K562 (cell line): ENCODE results near the gene LPAR3. TPM values are rescaled to one million over a fixed set of nuclear protein-coding genes. Genes with fewer than 3 reads are reported as not detected.

ENCODE experiments used
- ATAC-seq: fragments of 200-7000 bp; cut with Tn5 transposase; 3 replicates; pipeline ENCODE4 v1.9.1; 2020; ENCODE audit warnings: moderate library complexity
- BruUV-seq: library from RNA; stranded (reverse); fragments of 400-500 nt; replicated peaks from 2 replicates; lab custom pipeline; 2021; lab: Mats Ljungman, UMichigan
- CTCF ChIA-PET: fragments of 300-600 bp; formaldehyde crosslinking; extraction: SDS; loops from one replicate; lab custom pipeline; 2021; ENCODE audit warnings: low intra/inter-chr PET ratio; lab: Yijun Ruan, JAX
- POLR2A ChIA-PET: fragments of 300-600, 350-650 bp; sonication (Branson Sonifier 250); formaldehyde crosslinking; extraction: SDS; loops from one replicate; lab custom pipeline; 2021; ENCODE audit warnings: antibody characterized with exemption, inconsistent platforms; lab: Yijun Ruan, JAX
- DNase-seq, 4 experiments: peaks; one replicate each; pipeline versions ENCODE4 v3.0.0 to v3.0.0-alpha.2; 2011 to 2018; ENCODE audit warnings: low spot score in 3 of 4, mixed read lengths in 3 of 4; ENCODE audit errors: extremely low read depth in 1 of 4
- FAIRE-seq: peaks from 2 replicates; lab custom pipeline; 2011; peaks lifted over from hg19 to GRCh38; lab: Jason Lieb, UNC
- H2AFZ ChIP-seq: 2 replicates; pipeline ENCODE4 v1.6.0; 2011; ENCODE audit warnings: low read depth, low read length, control low read depth, inconsistent platforms
- H3K27ac ChIP-seq: fragments of 200-600 bp; 3 replicates; pipeline ENCODE4 v1.8.0; 2011; ENCODE audit warnings: low read depth, mild to moderate bottlenecking, control low read depth, inconsistent platforms, low read length, moderate library complexity, mixed read lengths; ENCODE audit errors: extremely low read depth
- H3K27me3 ChIP-seq, 2 experiments: fragments of 300-600 bp in 1 of 2; 2 replicates in 1 of 2; 3 replicates in 1 of 2; pipeline versions ENCODE4 v1.6.0 to v1.8.0; 2011; ENCODE audit warnings: inconsistent platforms in 2 of 2, low read length in 2 of 2, mild to moderate bottlenecking in 1 of 2, mixed read lengths in 1 of 2, moderate library complexity in 1 of 2; ENCODE audit not compliant: control insufficient read depth in 2 of 2, insufficient read depth in 2 of 2
- H3K36me3 ChIP-seq: fragments of 300-600 bp; 3 replicates; pipeline ENCODE4 v1.8.0; 2011; ENCODE audit warnings: mild to moderate bottlenecking, low read length, inconsistent platforms; ENCODE audit not compliant: control insufficient read depth, insufficient read depth
- H3K4me1 ChIP-seq, 2 experiments: fragments of 200-600 bp in 1 of 2; replicated peaks in 1 of 2; 2 replicates in 1 of 2; 3 replicates in 1 of 2; pipeline versions ENCODE4 v1.5.1 to v1.8.0; 2011; ENCODE audit warnings: inconsistent platforms in 2 of 2, low read length in 2 of 2, mild to moderate bottlenecking in 1 of 2, mixed read lengths in 1 of 2, moderate library complexity in 1 of 2; ENCODE audit not compliant: control insufficient read depth in 2 of 2, insufficient read depth in 2 of 2
- H3K4me2 ChIP-seq: 2 replicates; pipeline ENCODE4 v1.6.1; 2011; ENCODE audit warnings: low read length, control low read depth, inconsistent platforms, mixed read lengths; ENCODE audit not compliant: insufficient read depth
- H3K4me3 ChIP-seq: fragments of 200-600 bp; sonication (generic), shearing (Covaris generic); 2 replicates; pipeline ENCODE4 v1.5.1; 2016; ENCODE audit warnings: control low read depth, inconsistent platforms
- H3K79me2 ChIP-seq: fragments of 200-600 bp; 3 replicates; pipeline ENCODE4 v1.8.0; 2011; ENCODE audit warnings: low read length, inconsistent platforms; ENCODE audit not compliant: control insufficient read depth, insufficient read depth
- H3K9ac ChIP-seq, 2 experiments: 2 replicates each; pipeline versions ENCODE4 v1.6.0 to v1.6.1; 2011; ENCODE audit warnings: low read depth in 2 of 2, low read length in 2 of 2, control low read depth in 1 of 2, inconsistent platforms in 1 of 2, mild to moderate bottlenecking in 1 of 2, mixed read lengths in 1 of 2; ENCODE audit not compliant: insufficient read depth in 1 of 2
- H3K9me1 ChIP-seq: one replicate; pipeline ENCODE4 v1.6.0; 2011; ENCODE audit warnings: inconsistent platforms, mild to moderate bottlenecking, low read length, moderate library complexity; ENCODE audit not compliant: control insufficient read depth, insufficient read depth
- H3K9me3 ChIP-seq: replicated peaks from 2 replicates; pipeline ENCODE4 v1.5.1; 2011; ENCODE audit warnings: low read depth, low read length, inconsistent platforms; ENCODE audit not compliant: control insufficient read depth, insufficient read depth
- H4K20me1 ChIP-seq: replicated peaks from 2 replicates; pipeline ENCODE4 v1.6.1; 2011; ENCODE audit warnings: low read length, inconsistent platforms, mixed read lengths; ENCODE audit not compliant: control insufficient read depth, insufficient read depth
- ADNP ChIP-seq: fragments of 200-800 bp; sonication (Bioruptor generic); IDR thresholded peaks from 2 replicates; pipeline ENCODE4 v1.6.1; 2016; ENCODE audit warnings: missing genetic modification characterization, missing compliant biosample characterization
- CBX5 ChIP-seq: IDR thresholded peaks from 2 replicates; pipeline ENCODE4 v1.6.1; 2014; ENCODE audit warnings: low read depth, borderline replicate concordance
- CREB3 ChIP-seq: fragments of 450-650 bp; conservative IDR thresholded peaks from 2 replicates; pipeline ENCODE4 v1.6.1; 2016; ENCODE audit warnings: missing genetic modification characterization, low read depth, mild to moderate bottlenecking, missing compliant biosample characterization, moderate library complexity
- CSDE1 ChIP-seq, 2 experiments: fragments of 450-650 bp; IDR thresholded peaks; 2 replicates each; pipeline ENCODE4 v1.6.1; 2016; ENCODE audit warnings: mild to moderate bottlenecking in 1 of 2
- ID3 ChIP-seq, 2 experiments: fragments of 250-450 bp in 1 of 2; fragments of 450-650 bp in 1 of 2; sonication (Bioruptor Pico) in 1 of 2; IDR thresholded peaks; 2 replicates each; pipeline versions ENCODE4 v1.6.1 to v1.8.0; 2016 to 2021; ENCODE audit warnings: mild to moderate bottlenecking in 2 of 2, moderate library complexity in 2 of 2, missing compliant biosample characterization in 1 of 2, missing genetic modification characterization in 1 of 2
- KDM5B ChIP-seq: fragments of 200-600 bp; sonication (generic); IDR thresholded peaks from 2 replicates; pipeline ENCODE4 v1.6.1; 2012; ENCODE audit warnings: low read depth, mild to moderate bottlenecking, moderate library complexity, low read length, control low read depth, inconsistent platforms; ENCODE audit not compliant: insufficient replicate concordance
- LARP7 ChIP-seq: fragments of 450-650 bp; IDR thresholded peaks from 2 replicates; pipeline ENCODE4 v1.6.1; 2016
- MEIS2 ChIP-seq: fragments of 450-650 bp; IDR thresholded peaks from 2 replicates; pipeline ENCODE4 v1.6.1; 2014; ENCODE audit warnings: mild to moderate bottlenecking; ENCODE audit not compliant: partially characterized antibody
- MYC ChIP-seq, 2 experiments: fragments of 250-450 bp in 1 of 2; sonication (Bioruptor Pico) in 1 of 2; IDR thresholded peaks; 2 replicates each; pipeline versions ENCODE4 v1.5.1 to v1.6.1; 2012 to 2021; ENCODE audit warnings: low read depth in 2 of 2, borderline replicate concordance in 1 of 2, improper control_type of control experiment in 1 of 2, low read length in 1 of 2, mild to moderate bottlenecking in 1 of 2, moderate library complexity in 1 of 2
- NELFE ChIP-seq: IDR thresholded peaks from 2 replicates; pipeline ENCODE4 v1.6.1; 2011; ENCODE audit warnings: mild to moderate bottlenecking; ENCODE audit not compliant: insufficient read depth, insufficient read length
- PCBP1 ChIP-seq: fragments of 200-400 bp; formaldehyde crosslinking; IDR thresholded peaks from 2 replicates; pipeline ENCODE4 v1.6.1; 2018; ENCODE audit warnings: mild to moderate bottlenecking, low read depth, low read length; ENCODE audit not compliant: poor library complexity, severe bottlenecking
- TAF9B ChIP-seq: fragments of 450-650 bp; IDR thresholded peaks from 2 replicates; pipeline ENCODE4 v1.6.1; 2018; ENCODE audit warnings: mild to moderate bottlenecking; ENCODE audit not compliant: partially characterized antibody
- ZBTB12 ChIP-seq: fragments of 250-450 bp; sonication (Bioruptor Pico); IDR thresholded peaks from 2 replicates; pipeline ENCODE4 v1.4.0; 2020
- ZFP30 ChIP-seq: fragments of 250-450 bp; sonication (Bioruptor Pico); IDR thresholded peaks from 2 replicates; pipeline ENCODE4 v1.8.0; 2022; ENCODE audit warnings: moderate library complexity, mild to moderate bottlenecking, inconsistent platforms, borderline replicate concordance
- ZKSCAN1 ChIP-seq: fragments of 150-350 bp; IDR thresholded peaks from 2 replicates; pipeline ENCODE4 v1.6.1; 2016; ENCODE audit warnings: low read depth, low read length
- ZNF133 ChIP-seq: fragments of 250-450 bp; sonication (Bioruptor Pico); IDR thresholded peaks from 2 replicates; pipeline ENCODE4 v1.4.0; 2020; ENCODE audit warnings: mild to moderate bottlenecking
- ZNF830 ChIP-seq: fragments of 250-450 bp; sonication (Bioruptor Pico); IDR thresholded peaks from 2 replicates; pipeline ENCODE4 v1.5.0; 2021; ENCODE audit warnings: mild to moderate bottlenecking
- WGBS: fragments of 100-300 bp; shearing (Covaris generic); methylation state at CpG from one replicate; pipeline ENCODE4 v1.1.6; 2016; ENCODE audit warnings: low coverage, mixed read lengths; ENCODE audit not compliant: insufficient coverage; ENCODE audit errors: missing lambda C conversion rate; 5-methylcytosine and 5-hydroxymethylcytosine counted together
- in situ Hi-C: fragments of 300-500 bp; cut with MboI; formaldehyde crosslinking; loops from 4 replicates; pipeline ENCODE4 v1.15.0; 2018; ENCODE audit warnings: inconsistent platforms, mixed read lengths
- intact Hi-C: fragments of 100-400 bp; cut with micrococcal nuclease; formaldehyde crosslinking; loops from 2 replicates; pipeline ENCODE4 v1.14.2; 2022
- polyA plus RNA-seq, 8 experiments: library from polyadenylated mRNA; depleted of rRNA in 4 of 8; stranded (reverse) in 5 of 8; unstranded in 3 of 8; fragments of >200 nt; fragmentation: Nextera tagmentation in 2 of 8; fragmentation: Illumina TruSeq in 1 of 8; extraction: Ambion mirVana in 2 of 8; extraction: Trizol in 1 of 8; gene quantifications; 2 replicates each; pipeline versions ENCODE4 v1.2.1 to v1.2.3, GENCODE V29; 2011 to 2014; ENCODE audit warnings: inconsistent platforms in 1 of 8, missing spikeins in 1 of 8
- total RNA-seq, 7 experiments: library from RNA; depleted of rRNA in 6 of 7; stranded (reverse); fragments of >200 nt in 6 of 7; fragmentation: Illumina TruSeq in 2 of 7; extraction: Trizol in 2 of 7; gene quantifications; 2 replicates each; pipeline versions ENCODE4 v1.2.1 to v1.2.3, GENCODE V29; 2011 to 2021; ENCODE audit warnings: low replicate concordance in 1 of 7

The LPAR3 gene
- total and polyA plus RNA-seq, 9 of the 15 experiments (the other 6 are each of a cell fraction or from before 2014, with no cell fraction given), result 0.11 TPM; not detected in 8

GRCh38 chr1:84781946-84782771 lies 110.8 kb downstream of the LPAR3 start:
- H3K36me3 ChIP-seq, result no peaks in the 10 kb centered on the region
- FAIRE-seq, result peak; percentile 84
- H3K79me2 ChIP-seq, result no peaks in the 10 kb centered on the region
- ATAC-seq, result peak; percentile 100
- H3K4me1 ChIP-seq, result no peaks in the 10 kb centered on the region; a peak in 1 of 5 replicates
- POLR2A ChIA-PET, result interaction anchor here (0.6 to 1.0 kb wide), 5 partner anchors 20 to 360 kb away, joined by 3 to 4 read pairs (median 4); partner anchors contain the start of gene CTBS
- H3K4me3 ChIP-seq, result no peak overlapping the region
- 11% methylated on average over 18 of the region's 18 CpGs for WGBS
- H3K9me3 ChIP-seq, result no peaks in the 10 kb centered on the region
- no TSS peak for BruUV-seq
- in situ Hi-C loops (no loop called here), intact Hi-C loops (no loop called here)
- no peaks in the 10 kb centered on the region for H4K20me1 ChIP-seq
- H3K9me1 ChIP-seq, result no peaks in the 10 kb centered on the region
- CTCF ChIA-PET, result no interaction called here
- DNase-seq, result peak; percentile 84 to 90 (median 88)
- peak overlapping the region; percentile 76 for H2AFZ ChIP-seq
- no peak overlapping the region for H3K27ac ChIP-seq
- H3K9ac ChIP-seq, result no peak overlapping the region
- peaks cover 2 to 15% of the 10 kb centered on the region in 2 experiments; a peak in 2 of 5 replicates for H3K27me3 ChIP-seq
- no peak overlapping the region; the same call in 1 of the 2 replicates for H3K4me2 ChIP-seq
- TF ChIP-seq PCBP1, result no peak
- TF ChIP-seq KDM5B, result no peak
- TF ChIP-seq CREB3 (tag), result no peak
- TF ChIP-seq ADNP (tag), result no peak
- no peak for TF ChIP-seq CSDE1 (IDR thresholded peaks at IDR 0.05)
- no peak for TF ChIP-seq ZKSCAN1
- no peak for TF ChIP-seq ZNF830
- no peak for TF ChIP-seq NELFE
- TF ChIP-seq MYC (IDR thresholded peaks at IDR 0.05; ENCODE audit: low read depth, low read length), result no peak
- TF ChIP-seq MYC (CRISPR knock-in tag; IDR thresholded peaks at IDR 0.05; ENCODE audit: borderline replicate concordance, low read depth), result no peak
- no peak for TF ChIP-seq TAF9B
- TF ChIP-seq ID3 (CRISPR knock-in tag; IDR thresholded peaks at IDR 0.05), result no peak
- TF ChIP-seq ID3 (tag; IDR thresholded peaks at IDR 0.05), result no peak
- TF ChIP-seq ZBTB12 (CRISPR knock-in tag), result no peak
- TF ChIP-seq ZFP30 (CRISPR knock-in tag), result peak; percentile 37; the same call in 1 of the 2 replicates
- TF ChIP-seq ZNF133 (CRISPR knock-in tag), result no peak
- no peak for TF ChIP-seq MEIS2
- TF ChIP-seq CBX5, result no peak
- TF ChIP-seq LARP7, result no peak
